ENCODE results near the gene TBC1D2. TPM values are rescaled to one million over a fixed set of nuclear protein-coding genes. Genes with fewer than 3 reads are reported as not detected.
A peak's percentile ranks its signal among the peaks of the same experiment; 100 is the strongest.

Gene TBC1D2
- total RNA-seq, 1 donor from 2014 or later = 0.52 TPM

GRCh38 chr9:98262056-98262455 is 6.6 kb upstream of the TBC1D2 start:
- Histone ChIP-seq H3K36me3 (ENCODE audit: control insufficient read depth in 3 of 3, insufficient read depth in 3 of 3, low read length in 3 of 3) (no peaks in the 10 kb centered on the region), H3K4me3 (ENCODE audit: low read length in 3 of 3) (no peak overlapping the region), H3K9ac (ENCODE audit: low read depth in 1 of 3, low read length in 3 of 3) (no peak overlapping the region), H3K27me3 (ENCODE audit: control insufficient read depth in 3 of 3, insufficient read depth in 3 of 3, low read length in 3 of 3) (no peaks in the 10 kb centered on the region), H3K27ac (ENCODE audit: low read depth, low read length) (no peak overlapping the region), H3K9me3 (ENCODE audit: control insufficient read depth in 3 of 3, low read length in 3 of 3) (no peaks in the 10 kb centered on the region), H3K4me1 (ENCODE audit: control insufficient read depth in 3 of 3, insufficient read depth in 3 of 3, low read length in 3 of 3) (no peaks in the 10 kb centered on the region)

GRCh38 chr9:98260635-98261034 is 5.2 kb upstream of the TBC1D2 start:
- no peak overlapping the region for H3K9ac ChIP-seq (ENCODE audit: low read depth in 1 of 3, low read length in 3 of 3)
- no peak overlapping the region for H3K4me3 ChIP-seq (ENCODE audit: low read length in 3 of 3)
- H3K9me3 ChIP-seq (ENCODE audit: control insufficient read depth in 3 of 3, low read length in 3 of 3) = no peaks in the 10 kb centered on the region
- peaks cover 0 to 10% (median 3%) of the 10 kb centered on the region in 3 donors for H3K4me1 ChIP-seq (ENCODE audit: control insufficient read depth in 3 of 3, insufficient read depth in 3 of 3, low read length in 3 of 3)
- no peak overlapping the region for H3K27ac ChIP-seq (ENCODE audit: low read depth, low read length)
- no peaks in the 10 kb centered on the region for H3K27me3 ChIP-seq (ENCODE audit: control insufficient read depth in 3 of 3, insufficient read depth in 3 of 3, low read length in 3 of 3)
- H3K36me3 ChIP-seq (ENCODE audit: control insufficient read depth in 3 of 3, insufficient read depth in 3 of 3, low read length in 3 of 3) = no peaks in the 10 kb centered on the region

- Histone ChIP-seq H3K27me3 (ENCODE audit: control insufficient read depth in 3 of 3, insufficient read depth in 3 of 3, low read length in 3 of 3) (no peaks in the 10 kb centered on the region), H3K4me1 (ENCODE audit: control insufficient read depth in 3 of 3, insufficient read depth in 3 of 3, low read length in 3 of 3) (peaks cover 3 to 18% (median 7%) of the 10 kb centered on the region in 3 donors), H3K9me3 (ENCODE audit: control insufficient read depth in 3 of 3, low read length in 3 of 3) (no peaks in the 10 kb centered on the region), H3K27ac (ENCODE audit: low read depth, low read length) (no peak overlapping the region), H3K36me3 (ENCODE audit: control insufficient read depth in 3 of 3, insufficient read depth in 3 of 3, low read length in 3 of 3) (no peaks in the 10 kb centered on the region), H3K9ac (ENCODE audit: low read depth in 1 of 3, low read length in 3 of 3) (no peak overlapping the region), H3K4me3 (ENCODE audit: low read length in 3 of 3) (no peak overlapping the region)
Measured at GRCh38 chr9:98259791-98260190, 4.3 kb upstream of the TBC1D2 start.

DNA sequence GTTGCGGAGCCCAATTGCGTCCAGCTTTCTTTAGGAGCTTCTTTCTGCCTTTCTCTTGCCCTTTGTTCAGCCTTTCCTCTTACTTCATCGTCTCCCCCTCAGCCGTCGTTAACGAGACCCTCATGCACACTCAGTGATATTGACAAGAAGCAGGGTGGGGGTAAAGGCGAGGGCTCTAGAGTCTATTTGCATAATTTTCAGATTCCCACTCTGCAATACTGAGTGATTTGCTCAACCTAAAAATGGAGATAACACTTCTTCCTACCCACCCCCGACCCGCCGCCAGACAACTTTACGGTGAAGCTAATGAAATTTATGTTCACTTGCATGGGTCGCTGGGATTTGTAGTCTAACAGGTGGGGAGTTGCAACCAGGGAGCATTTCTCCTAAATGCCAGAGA is 1.3 kb upstream of the TBC1D2 start:
- Histone ChIP-seq H3K27me3 (ENCODE audit: control insufficient read depth in 3 of 3, insufficient read depth in 3 of 3, low read length in 3 of 3) (no peaks in the 10 kb centered on the region), H3K4me3 (ENCODE audit: low read length in 3 of 3) (peak overlapping the region; percentile 94 to 99 (median 97)), H3K9ac (ENCODE audit: low read depth in 1 of 3, low read length in 3 of 3) (peak overlapping the region; percentile 93 to 96 (median 93)), H3K9me3 (ENCODE audit: control insufficient read depth in 3 of 3, low read length in 3 of 3) (no peaks in the 10 kb centered on the region), H3K36me3 (ENCODE audit: control insufficient read depth in 3 of 3, insufficient read depth in 3 of 3, low read length in 3 of 3) (peaks cover 0 to 3% (median 0%) of the 10 kb centered on the region in 3 donors), H3K4me1 (ENCODE audit: control insufficient read depth in 3 of 3, insufficient read depth in 3 of 3, low read length in 3 of 3) (peaks cover 5 to 24% (median 8%) of the 10 kb centered on the region in 3 donors), H3K27ac (ENCODE audit: low read depth, low read length) (peak overlapping the region; percentile 91)

DNA sequence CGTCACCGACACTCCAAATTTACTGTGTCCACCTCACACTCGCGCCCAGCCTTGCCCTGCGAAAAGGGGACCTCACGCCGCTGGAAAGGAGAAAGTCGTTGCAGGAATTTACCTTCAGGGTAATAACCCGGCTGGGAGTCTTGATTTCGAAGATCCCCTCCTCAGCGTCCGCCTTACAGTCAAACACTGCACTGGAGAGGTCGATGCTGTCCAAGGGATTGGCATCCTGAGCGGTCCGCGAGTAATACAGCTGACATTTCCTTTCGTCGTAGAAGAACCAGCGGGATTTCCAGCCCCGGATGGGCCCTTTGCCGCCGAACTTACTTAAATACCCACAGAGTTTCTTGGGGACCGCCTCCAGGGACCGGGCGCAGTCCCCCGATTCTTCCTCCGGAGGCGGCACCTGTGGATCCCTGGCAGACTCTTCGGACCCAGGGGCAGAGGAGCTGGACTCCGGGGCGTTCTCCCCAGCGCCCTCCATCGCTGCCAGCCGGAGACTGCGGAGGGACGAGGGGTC is 330 bp downstream of the TBC1D2 start:
- no peaks in the 10 kb centered on the region for H3K9me3 ChIP-seq (ENCODE audit: control insufficient read depth in 3 of 3, low read length in 3 of 3)
- no peaks in the 10 kb centered on the region for H3K27me3 ChIP-seq (ENCODE audit: control insufficient read depth in 3 of 3, insufficient read depth in 3 of 3, low read length in 3 of 3)
- peak overlapping the region; percentile 94 to 99 (median 97) for H3K4me3 ChIP-seq (ENCODE audit: low read length in 3 of 3)
- peak overlapping the region; percentile 91 for H3K27ac ChIP-seq (ENCODE audit: low read depth, low read length)
- H3K9ac ChIP-seq (ENCODE audit: low read depth in 1 of 3, low read length in 3 of 3) = peak overlapping the region; percentile 93 to 96 (median 93)
- H3K36me3 ChIP-seq (ENCODE audit: control insufficient read depth in 3 of 3, insufficient read depth in 3 of 3, low read length in 3 of 3) = peaks cover 0 to 7% (median 3%) of the 10 kb centered on the region in 3 donors
- peaks cover 5 to 24% (median 8%) of the 10 kb centered on the region in 3 donors for H3K4me1 ChIP-seq (ENCODE audit: control insufficient read depth in 3 of 3, insufficient read depth in 3 of 3, low read length in 3 of 3)

- peak overlapping the region; percentile 93 to 96 (median 93) for H3K9ac ChIP-seq (ENCODE audit: low read depth in 1 of 3, low read length in 3 of 3)
- no peaks in the 10 kb centered on the region for H3K9me3 ChIP-seq (ENCODE audit: control insufficient read depth in 3 of 3, low read length in 3 of 3)
- H3K36me3 ChIP-seq (ENCODE audit: control insufficient read depth in 3 of 3, insufficient read depth in 3 of 3, low read length in 3 of 3) = peaks cover 0 to 8% (median 3%) of the 10 kb centered on the region in 3 donors
- H3K27me3 ChIP-seq (ENCODE audit: control insufficient read depth in 3 of 3, insufficient read depth in 3 of 3, low read length in 3 of 3) = no peaks in the 10 kb centered on the region
- peaks cover 5 to 24% (median 8%) of the 10 kb centered on the region in 3 donors for H3K4me1 ChIP-seq (ENCODE audit: control insufficient read depth in 3 of 3, insufficient read depth in 3 of 3, low read length in 3 of 3)
- H3K4me3 ChIP-seq (ENCODE audit: low read length in 3 of 3) = peak overlapping the region; percentile 94 to 99 (median 97)
- H3K27ac ChIP-seq (ENCODE audit: low read depth, low read length) = no peak overlapping the region
Measured at GRCh38 chr9:98254228-98255060, 1.0 kb downstream of the TBC1D2 start.

GRCh38 chr9:98253565-98253964 is 1.9 kb downstream of the TBC1D2 start:
- Histone ChIP-seq H3K36me3 (ENCODE audit: control insufficient read depth in 3 of 3, insufficient read depth in 3 of 3, low read length in 3 of 3) (peaks cover under 1 to 8% (median 6%) of the 10 kb centered on the region in 3 donors), H3K27ac (ENCODE audit: low read depth, low read length) (no peak overlapping the region), H3K9me3 (ENCODE audit: control insufficient read depth in 3 of 3, low read length in 3 of 3) (no peaks in the 10 kb centered on the region), H3K27me3 (ENCODE audit: control insufficient read depth in 3 of 3, insufficient read depth in 3 of 3, low read length in 3 of 3) (no peaks in the 10 kb centered on the region), H3K4me1 (ENCODE audit: control insufficient read depth in 3 of 3, insufficient read depth in 3 of 3, low read length in 3 of 3) (peaks cover 5 to 29% (median 11%) of the 10 kb centered on the region in 3 donors), H3K4me3 (ENCODE audit: low read length in 3 of 3) (no peak overlapping the region), H3K9ac (ENCODE audit: low read depth in 1 of 3, low read length in 3 of 3) (peak overlapping the region in 1 of 3 donors; percentile 23)

DNA sequence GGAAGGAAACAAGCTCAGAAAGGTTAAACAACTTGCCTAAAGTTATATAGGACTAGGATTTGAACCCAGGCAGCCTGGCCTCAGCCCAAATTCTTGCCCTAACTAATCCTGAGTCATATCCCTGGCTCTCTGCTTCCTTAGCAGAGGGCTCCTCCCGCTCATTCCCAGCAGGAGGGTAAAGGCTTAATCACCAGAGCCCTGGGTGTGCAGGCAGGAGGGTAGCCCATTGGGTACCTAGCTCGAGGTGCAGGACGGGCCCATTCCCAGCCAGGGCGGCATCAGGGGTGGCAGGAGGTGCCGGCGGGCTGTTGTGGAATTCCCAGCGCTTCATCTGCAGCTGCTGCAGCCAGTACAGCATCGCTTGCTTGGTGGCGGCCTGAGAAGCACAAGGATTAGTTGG is 3.9 kb downstream of the TBC1D2 start:
- Histone ChIP-seq H3K9me3 (ENCODE audit: control insufficient read depth in 3 of 3, low read length in 3 of 3) (no peaks in the 10 kb centered on the region), H3K36me3 (ENCODE audit: control insufficient read depth in 3 of 3, insufficient read depth in 3 of 3, low read length in 3 of 3) (peaks cover 3 to 8% (median 8%) of the 10 kb centered on the region in 3 donors), H3K4me3 (ENCODE audit: low read length in 3 of 3) (no peak overlapping the region), H3K4me1 (ENCODE audit: control insufficient read depth in 3 of 3, insufficient read depth in 3 of 3, low read length in 3 of 3) (peaks cover 5 to 26% (median 11%) of the 10 kb centered on the region in 3 donors), H3K27ac (ENCODE audit: low read depth, low read length) (no peak overlapping the region), H3K27me3 (ENCODE audit: control insufficient read depth in 3 of 3, insufficient read depth in 3 of 3, low read length in 3 of 3) (no peaks in the 10 kb centered on the region), H3K9ac (ENCODE audit: low read depth in 1 of 3, low read length in 3 of 3) (no peak overlapping the region)

GRCh38 chr9:98249771-98250170 is 5.7 kb downstream of the TBC1D2 start:
- Histone ChIP-seq H3K9ac (ENCODE audit: low read depth in 1 of 3, low read length in 3 of 3) (no peak overlapping the region), H3K9me3 (ENCODE audit: control insufficient read depth in 3 of 3, low read length in 3 of 3) (no peaks in the 10 kb centered on the region), H3K27me3 (ENCODE audit: control insufficient read depth in 3 of 3, insufficient read depth in 3 of 3, low read length in 3 of 3) (no peaks in the 10 kb centered on the region), H3K4me3 (ENCODE audit: low read length in 3 of 3) (no peak overlapping the region), H3K36me3 (ENCODE audit: control insufficient read depth in 3 of 3, insufficient read depth in 3 of 3, low read length in 3 of 3) (peaks cover 3 to 8% (median 8%) of the 10 kb centered on the region in 3 donors), H3K4me1 (ENCODE audit: control insufficient read depth in 3 of 3, insufficient read depth in 3 of 3, low read length in 3 of 3) (peaks cover 1 to 11% (median 6%) of the 10 kb centered on the region in 3 donors), H3K27ac (ENCODE audit: low read depth, low read length) (no peak overlapping the region)
